GM18870 (cell line): ENCODE data around the gene ATP1A2.
"Not testable (repeated sequence)": the region's sequence is repeated elsewhere in the genome, so short reads cannot be mapped to it uniquely, and the experiment has no call there.

Source experiments
- ATAC-seq: cut with Tn5 transposase; IDR thresholded peaks from one replicate; pipeline ENCODE4 v1.9.1; 2021; ENCODE audit warnings: moderate library complexity; ENCODE audit not compliant: unreplicated experiment

Gene ATP1A2

DNA sequence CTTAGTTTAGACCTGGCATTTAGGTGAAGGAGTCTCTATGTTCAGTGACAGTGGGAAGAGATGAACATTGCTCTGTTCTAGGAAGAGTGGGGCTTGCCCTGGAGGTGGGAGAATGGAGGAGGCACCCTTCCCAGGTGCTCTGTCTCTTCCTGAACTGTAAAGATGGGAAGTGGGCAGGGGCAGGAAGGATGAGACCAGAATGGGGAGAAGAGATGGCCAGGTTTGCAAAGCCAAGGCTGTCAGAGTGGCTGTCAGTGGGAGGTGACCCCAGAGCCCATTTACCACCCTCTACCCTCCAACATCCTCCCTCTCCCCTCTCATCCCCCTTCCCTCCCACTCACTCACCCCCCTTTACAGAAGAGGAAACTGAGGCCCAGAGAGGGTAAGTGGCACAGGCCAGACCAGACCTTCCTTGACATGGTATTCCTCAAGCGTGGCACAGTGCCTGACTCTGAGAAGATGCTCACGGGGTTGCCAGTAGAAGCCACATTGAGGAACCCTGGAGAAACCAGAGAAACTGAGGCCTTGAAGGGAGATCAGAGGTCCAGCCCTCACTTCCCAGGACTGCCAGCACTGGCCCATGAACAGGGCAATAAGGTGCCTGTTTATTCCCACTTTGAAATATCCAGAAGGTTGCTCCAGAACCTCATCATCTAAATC, 15.7 kb upstream of the ATP1A2 start:
- no peak for ATAC-seq

DNA sequence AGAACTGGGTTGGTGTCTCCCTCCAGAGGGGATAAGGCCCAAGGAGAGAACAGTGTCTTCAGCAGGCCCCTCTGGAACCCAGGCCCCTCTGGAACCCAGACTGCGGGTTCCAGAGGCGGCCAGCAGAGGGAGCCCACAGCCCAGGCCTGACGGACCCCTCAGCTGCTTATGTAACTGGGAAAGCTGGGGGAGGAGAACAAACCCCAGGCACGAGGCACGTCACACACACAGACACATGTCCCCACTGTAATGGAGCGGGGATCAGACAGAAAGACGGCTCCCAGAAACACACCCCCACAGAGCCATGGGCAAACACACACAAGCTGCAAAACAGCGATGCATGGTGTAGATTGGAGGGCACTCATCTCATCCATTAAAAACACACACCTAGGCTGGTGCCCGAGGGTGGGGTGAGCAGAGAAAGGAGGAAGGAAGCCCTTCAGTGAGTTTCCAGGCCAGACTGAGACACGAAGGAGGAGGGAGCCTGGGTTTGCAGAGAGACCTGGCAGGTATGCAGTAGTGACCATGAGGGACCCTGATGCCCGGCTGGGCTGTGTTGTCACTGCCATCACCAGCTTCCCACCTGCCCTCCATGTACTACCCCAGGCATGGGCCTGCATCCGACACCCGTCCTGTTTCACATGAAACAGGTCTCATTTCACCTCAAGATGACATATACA, 14.4 kb upstream of the ATP1A2 start:
- ATAC-seq, result no peak

DNA sequence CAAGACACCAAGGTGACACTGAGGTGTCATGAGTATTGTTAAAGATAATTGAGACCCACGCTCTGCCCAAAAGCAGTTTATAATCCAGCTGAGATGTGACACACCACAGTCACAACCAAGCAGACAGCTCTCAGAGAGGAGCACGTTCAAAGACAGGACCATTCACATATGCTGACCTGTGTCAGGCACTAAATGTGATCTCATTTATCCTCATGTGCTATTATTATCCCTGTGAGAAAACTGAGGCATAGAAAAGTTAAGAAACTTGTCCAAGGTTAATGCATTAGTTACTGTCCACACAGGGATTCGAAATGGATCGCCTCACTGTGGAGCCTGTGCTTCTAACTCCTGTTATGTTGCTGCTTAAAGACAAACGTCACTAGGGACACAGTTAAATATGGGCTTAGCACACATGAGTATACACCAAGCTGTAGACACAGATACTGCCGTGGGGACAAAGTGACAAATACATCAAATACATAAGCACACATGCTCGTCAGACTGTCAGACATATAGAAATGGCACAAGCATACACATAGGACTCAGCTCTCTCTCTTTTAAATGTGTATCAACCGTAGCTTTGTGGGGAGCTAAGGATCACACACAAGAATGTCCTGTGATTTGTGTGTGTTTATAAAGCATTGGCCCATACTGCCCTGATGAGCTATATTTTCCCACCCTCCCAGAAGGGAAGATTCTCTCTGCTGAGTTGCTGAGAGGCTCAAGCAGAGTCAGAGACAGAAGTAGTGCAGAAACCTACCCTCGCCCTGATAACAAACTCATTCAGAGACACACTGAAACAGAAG, 13.6 kb upstream of the ATP1A2 start:
- no peak for ATAC-seq

DNA sequence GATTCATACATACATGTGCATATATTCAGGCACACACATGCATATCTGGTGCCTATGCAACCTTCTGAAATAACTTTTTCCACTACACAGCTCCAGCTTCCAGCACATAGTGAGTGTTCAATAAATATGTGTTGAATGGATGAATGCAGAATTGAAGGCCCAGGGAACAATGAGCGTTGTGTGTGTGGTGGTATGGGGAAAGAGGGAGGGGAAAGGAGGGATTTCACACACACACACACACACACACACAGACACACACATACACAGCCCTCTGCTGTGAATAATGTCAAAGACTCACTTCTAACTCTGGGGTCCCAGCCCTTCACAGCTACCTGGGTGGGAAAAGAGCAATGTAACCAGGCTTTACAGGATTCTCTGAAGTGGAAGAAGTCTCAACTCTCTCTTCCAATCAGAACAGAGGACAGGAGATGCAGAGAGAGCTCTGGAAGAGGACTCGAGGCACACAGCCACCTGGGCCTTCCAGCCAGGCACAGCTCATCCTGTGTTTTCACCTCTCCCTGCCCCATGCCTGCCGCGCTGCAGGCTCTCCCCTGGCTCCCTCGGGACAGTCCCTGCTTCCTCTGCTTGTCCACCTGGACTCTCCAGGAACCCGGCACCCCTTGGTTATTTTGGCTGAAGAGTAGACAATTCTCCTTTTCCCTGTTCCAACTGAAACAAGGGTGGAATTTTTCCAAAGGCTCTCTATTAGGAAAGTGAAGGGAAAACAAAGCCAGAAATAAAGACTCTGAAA, 11.7 kb upstream of the ATP1A2 start:
- no peak for ATAC-seq

DNA sequence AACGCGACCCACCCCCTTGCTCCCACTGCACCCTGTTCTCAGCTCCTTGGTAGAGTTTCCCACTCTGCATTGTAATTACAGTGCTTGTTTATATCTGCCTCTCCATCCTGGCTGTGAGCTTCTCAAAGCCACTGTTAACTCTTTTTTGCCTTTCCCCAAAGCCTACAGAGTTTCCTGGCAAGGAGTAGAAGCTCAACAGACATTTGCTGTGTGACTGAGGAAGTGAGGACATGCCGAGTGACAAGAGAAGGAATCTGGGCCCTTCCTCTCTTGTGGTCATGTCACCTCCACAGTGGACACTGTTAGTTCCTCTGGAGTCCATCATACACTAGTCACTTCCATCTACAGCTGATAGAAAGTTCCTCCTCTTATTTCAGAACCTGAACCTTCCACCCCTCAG, 11.1 kb upstream of the ATP1A2 start:
- no peak for ATAC-seq

DNA sequence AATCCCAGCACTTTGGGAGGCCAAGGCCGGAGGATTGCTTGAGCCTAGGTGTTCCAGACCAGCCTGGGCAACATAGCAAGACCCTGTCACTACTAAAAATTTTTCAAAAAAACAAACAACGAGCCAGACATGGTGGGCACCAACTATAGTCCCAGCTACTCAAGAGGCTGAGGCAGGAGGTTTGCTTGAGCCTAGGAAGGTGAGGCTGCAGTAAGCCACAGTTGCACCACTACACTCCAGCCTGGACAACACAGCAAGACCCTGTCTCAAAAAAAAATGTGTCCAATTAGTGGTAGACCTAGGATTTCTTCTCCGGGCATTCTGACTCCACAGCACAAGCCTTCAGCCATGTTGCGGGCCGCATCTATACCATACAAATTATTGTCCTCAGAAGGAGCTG, 10.4 kb upstream of the ATP1A2 start:
- no peak for ATAC-seq

DNA sequence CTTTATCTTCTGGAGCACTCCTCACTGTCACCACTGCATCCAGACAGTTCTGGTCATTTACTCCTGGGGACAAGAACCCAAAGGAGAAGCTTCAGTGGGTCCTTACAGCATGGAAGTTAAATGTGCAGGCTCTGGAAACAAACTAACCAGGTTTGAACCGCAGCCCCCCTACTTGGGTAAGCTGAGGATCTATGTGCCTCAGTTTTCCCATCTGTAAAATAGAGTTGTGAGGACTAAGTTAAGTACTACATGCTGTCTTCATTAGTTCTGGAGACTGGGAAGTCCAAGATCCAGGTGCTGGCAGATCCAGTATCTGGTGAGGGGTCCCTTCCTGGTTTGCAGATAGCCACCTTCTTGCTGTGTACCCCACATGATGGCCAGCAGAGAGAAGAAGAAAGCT, 8.0 kb upstream of the ATP1A2 start:
- ATAC-seq, result no peak

DNA sequence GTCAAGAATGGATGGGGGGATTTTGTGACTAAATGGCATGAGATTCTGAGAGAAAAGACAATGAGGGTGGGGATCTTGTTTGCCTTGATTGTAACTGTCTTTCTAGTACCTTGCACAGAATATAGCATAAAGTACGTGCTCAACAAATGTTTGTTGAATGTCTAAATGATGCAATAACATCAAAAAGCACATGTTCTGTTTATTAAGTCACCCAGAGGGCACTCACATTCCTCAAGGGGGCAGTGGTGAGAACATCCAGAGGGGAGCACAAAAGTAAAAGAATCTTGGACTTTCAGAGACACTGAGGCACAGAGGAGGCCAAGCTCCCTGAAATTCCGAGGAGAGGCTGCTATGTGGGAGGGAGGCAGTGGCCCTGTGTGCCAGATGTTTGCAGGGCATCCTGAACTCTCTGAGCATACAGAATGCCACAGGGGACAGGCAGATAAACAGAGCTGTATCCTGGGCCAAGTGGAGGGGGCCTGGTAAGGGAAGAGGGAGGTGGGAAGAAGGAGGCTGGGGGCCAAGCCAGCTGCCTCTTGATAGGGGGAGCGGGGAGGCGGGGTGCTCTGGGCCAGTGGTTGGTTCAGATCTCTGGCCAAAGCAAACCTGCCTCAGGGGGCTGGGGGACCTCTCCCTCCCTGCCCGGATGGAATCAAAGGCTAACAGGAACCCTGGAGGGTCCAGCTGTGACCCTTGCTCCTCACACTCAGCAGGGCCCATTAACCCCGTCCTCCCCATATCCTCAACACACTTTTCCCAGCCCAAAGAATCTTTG, 6.5 kb upstream of the ATP1A2 start:
- ATAC-seq, result no peak

DNA sequence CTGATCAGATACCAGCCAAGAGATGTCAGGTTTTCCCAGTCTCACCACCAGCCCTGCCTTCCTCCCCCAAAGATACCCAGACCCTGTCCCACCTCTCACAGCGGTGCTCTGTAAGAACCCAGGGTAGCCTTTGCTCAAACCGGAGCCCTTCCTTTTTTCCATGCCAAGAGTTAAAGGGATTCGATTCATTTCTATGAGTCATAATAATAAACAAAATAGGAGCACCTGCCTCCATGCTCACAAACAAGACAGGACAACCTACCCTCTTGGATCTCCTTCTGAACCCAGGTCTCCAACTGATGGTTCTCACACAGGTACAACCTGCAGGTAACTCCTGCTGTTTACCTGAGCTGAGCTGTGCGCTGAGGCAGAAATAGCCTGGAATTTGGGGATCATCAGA, 5.9 kb upstream of the ATP1A2 start:
- ATAC-seq, result no peak

DNA sequence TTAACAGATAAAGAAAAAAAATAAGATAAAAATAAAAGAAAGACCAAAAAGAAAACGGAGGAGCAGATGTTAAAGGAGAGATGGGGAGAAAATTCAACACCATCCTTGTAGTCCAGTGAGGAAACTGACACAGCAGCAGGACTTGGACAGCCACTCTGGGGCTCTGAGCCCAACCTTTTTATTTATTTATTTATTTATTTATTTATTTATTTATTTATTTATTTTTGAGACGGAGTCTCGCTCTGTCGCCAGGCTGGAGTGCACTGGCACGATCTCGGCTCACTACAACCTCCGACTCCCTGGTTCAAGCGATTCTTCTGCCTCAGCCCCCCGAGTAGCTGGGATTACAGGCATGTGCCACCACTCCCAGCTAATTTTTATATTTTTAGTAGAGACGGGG, 4.1 kb upstream of the ATP1A2 start:
- not testable (repeated sequence) for ATAC-seq

DNA sequence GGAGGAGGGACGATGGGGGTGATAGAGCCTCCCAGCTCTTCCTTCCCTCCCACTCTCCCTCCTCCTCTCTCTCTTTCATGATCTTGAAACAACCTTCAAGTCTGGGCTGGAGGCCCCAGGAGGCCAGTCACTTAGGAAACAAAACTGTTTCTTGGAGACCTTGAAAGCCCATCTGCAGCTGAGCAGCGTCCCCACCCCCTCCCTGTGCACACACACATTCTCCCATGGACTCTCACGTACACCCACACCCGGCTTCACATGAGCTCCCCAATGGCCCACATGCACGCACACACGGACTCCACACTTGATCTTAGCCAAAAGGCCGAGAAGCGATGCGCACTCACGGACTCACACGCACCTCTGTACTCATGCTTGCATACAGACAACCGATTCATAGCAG, 3.2 kb upstream of the ATP1A2 start:
- no peak for ATAC-seq

DNA sequence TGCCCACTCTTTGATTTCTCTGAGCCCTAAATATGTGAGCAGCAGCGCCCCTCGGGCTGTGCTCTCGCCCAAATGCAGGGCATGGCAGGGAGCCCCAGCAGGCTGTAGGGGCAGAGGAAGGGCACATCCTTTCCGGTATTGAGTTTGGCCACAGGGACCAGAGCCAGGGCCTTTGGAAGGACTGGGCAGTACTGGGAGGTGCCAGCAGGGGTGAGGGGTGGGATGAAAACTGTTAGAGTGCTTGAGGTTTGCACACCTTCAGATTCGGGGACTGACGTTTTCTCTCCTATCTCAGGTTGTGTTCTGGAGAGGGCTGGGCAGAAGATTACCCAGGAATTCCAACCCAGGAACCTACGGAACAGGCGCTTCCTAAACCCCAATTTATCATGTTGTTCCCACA, 2.2 kb upstream of the ATP1A2 start:
- no peak for ATAC-seq

DNA sequence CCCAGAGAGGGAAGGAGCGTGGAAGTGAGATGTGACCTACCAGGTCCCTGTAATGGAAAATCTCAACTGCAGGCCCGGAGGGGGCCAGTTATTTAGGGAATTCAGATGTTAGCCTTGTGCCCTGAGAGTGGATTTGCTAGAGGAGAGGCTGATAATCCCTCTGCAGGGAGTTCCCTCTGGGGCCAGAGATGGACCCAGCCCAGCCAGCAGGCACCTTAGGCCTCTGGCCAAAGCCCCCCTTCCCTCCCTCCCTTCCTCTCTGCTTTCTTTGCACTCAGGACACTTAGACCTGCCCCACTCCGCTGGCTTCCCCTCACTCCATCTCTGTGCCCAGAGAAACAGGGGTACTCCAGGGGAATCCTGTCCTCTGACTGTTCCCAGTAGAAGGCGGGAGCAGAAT, 1.5 kb upstream of the ATP1A2 start:
- ATAC-seq, result no peak

DNA sequence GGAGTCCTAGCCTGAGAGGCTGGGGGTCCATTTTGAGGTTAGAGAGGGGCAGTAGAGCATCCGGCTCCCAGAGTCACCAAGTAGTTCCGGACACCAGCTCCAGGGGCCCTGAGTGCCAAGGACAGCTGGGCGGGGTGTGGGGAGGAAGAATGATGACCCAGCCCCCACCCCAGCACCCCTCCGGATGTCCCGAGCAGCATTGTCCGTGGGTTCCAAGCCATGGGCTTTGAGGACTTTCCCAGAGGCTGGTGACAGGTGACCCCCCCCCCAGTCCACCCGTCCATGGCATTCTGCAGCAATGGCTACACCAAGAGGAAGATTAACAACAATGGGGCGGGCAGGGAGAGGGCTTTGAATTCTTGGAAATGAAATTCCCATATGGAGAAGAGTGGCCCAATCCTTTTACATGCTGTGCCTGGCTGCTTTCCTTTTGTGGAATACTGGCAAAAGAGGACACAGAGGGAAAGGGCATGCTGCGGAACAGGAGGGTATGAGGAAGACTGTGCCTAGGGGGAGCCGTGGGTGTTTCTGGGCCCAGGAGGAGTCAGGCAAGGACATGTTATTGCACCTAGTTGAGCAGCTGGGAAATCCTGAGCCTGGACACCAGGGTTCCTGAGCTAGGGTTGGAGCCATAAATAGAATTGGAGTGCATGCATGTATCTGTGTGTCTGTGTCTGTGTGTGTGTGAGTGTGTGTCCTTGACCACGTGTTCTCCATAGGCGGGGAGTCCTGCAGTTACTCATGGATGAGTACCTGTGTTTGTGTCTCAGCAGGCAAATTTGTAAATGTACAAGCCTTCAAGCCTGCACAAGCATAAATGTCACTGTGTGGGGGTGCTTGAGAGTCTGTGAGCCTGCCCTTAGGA, 956 bp downstream of the ATP1A2 start:
- no peak for ATAC-seq

DNA sequence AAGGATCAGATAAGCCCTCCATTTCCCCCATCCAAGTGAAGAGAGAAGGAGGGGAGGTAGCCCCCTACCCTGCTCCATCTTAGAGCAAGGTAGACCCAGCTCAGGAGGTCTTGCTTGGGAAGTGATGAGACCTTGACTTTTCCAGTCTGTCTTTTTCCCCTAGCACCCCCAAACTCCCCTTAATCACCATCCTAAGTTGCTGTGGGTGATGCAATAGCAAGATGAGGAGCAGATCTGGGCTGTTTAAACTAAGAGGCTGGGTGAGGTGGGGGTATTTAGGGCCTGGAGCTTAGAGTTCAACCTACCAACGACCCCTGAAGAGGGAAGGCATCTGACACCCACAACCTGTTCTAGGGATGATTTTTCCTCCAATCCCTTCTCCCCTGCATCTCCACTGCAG, 1.7 kb downstream of the ATP1A2 start:
- ATAC-seq, result no peak

DNA sequence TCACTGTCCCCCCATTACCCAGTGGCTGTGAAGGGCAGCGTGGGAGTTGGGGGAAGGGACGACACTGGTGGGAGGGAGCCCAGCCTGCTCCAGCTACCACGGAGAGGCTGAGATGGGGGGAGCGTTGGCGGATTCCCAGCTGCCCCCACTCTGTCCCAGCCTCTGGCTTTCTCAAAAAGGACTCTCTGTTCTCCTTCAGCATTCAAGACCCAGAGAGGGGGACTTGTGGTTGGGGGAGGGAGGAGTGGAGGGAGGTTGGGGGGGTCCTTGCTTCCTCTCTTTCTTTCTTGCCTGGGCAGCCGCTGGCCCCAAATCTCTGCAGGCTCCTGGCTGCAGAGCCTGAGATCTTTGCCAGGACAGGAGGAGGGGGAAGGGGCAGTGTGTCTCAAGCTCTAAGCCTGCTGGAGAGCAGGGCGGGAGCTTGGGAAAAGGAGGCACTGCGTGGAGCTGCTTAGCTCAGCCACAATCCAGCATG, 2.2 kb downstream of the ATP1A2 start:
- ATAC-seq, result no peak

DNA sequence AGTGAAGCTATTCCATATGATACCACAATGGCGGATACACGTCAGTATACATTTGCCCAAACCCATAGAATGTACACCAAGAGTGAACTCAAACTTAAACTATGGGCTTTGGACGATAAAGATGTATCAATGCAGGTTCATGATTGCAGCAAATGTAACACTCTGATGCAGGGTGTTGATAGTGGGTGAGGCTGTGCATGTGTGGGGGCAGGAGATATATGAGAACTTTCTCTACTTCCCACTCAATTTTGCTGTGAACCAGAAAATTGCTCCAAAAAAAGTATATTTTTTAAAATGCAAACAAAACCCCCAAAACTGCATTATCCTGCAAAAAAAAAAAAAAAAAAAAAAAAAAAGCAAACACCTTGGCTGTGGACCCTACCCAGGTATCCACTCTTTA, 3.4 kb downstream of the ATP1A2 start:
- no peak for ATAC-seq

DNA sequence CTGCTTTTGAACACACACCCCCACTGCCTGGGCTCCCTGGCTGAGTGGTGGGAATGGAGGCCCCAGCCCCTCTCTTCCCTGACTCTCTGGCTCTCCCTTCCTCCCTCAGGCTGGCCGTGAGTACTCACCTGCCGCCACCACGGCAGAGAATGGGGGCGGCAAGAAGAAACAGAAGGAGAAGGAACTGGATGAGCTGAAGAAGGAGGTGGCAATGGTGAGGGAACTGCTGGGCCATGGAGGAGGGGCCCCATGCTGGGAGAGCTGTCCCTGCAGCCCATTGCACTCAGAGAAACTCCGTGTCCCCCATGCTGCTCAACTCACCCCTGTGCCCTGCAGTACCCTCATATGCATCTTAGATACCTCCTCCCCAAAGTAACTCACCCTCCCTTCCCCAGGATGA, 5.2 kb downstream of the ATP1A2 start:
- no peak for ATAC-seq

DNA sequence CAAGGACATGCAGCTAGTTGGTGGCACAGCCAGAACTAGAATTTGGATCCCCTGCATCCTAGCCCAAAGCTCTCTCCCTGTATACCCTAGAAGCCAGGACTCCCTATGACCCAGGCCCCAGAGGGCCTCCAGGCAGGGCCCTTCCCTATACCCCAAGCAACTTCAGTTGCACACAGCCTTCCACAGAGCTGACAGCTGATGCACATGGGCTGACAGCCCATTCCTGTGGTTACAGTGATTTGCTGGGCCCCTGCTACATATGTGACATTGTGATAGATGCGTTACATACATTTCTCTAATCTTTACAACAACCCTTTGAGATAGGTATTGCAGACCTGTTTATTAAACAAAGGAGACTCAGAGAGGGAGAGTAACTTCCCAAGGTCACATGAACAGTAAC, 5.8 kb downstream of the ATP1A2 start:
- no peak for ATAC-seq
